Measurements from ENCODE around the gene EGFLAM.
"Not testable (repeated sequence)": the region's sequence is repeated elsewhere in the genome, so short reads cannot be mapped to it uniquely, and the experiment has no call there.

The EGFLAM gene

GRCh38 chr5:38376404-38376803 is 118.0 kb downstream of the EGFLAM start:
- no peak for DNase-seq (ENCODE audit: low read depth)

GRCh38 chr5:38378579-38378978 is 120.2 kb downstream of the EGFLAM start:
- no peak for DNase-seq (ENCODE audit: low read depth)

- DNase-seq (ENCODE audit: low read depth), result no peak
Observed at GRCh38 chr5:38379350-38379937, 121.1 kb downstream of the EGFLAM start.

DNA sequence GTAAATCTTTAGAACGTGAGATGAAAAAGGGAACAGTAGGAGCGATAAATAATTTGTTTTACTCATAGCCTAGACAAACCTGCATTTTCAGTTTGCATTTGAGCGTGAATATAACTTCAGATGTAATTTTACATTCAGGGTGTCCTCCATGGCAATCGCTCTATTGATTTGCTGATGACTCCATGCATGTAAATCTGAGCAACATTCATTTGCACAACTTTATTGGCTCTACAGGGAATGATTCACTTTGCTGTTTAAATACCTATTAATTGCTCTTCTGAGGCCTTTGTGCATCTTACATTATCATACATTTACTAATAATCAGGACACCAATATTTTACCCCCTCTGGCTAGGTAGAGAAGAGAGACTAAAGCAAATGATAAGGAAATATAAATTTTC is 122.2 kb downstream of the EGFLAM start:
- no peak for DNase-seq (ENCODE audit: low read depth)

DNA sequence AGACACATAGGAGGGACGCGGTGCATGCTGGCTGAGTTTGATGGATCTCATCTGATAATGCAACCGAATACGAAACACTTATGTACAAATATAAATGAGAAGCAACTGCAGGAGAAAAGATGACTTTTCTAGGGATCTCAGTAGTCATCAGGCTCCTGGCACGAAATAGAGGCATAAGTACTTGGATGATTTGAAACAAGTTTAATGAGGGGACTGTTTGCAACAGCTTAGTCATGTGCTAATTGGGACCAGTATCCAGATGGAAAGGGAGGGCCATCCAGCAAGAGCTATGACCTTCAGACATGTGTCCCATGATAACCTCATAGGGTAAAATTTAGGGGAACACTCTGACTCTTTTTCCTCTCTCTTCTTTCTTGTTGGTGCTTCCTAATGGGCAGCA is 123.0 kb downstream of the EGFLAM start:
- no peak for DNase-seq (ENCODE audit: low read depth)

GRCh38 chr5:38382898-38383297 is 124.5 kb downstream of the EGFLAM start:
- DNase-seq (ENCODE audit: low read depth), result peak; percentile 14

- no peak for DNase-seq (ENCODE audit: low read depth)
Observed at GRCh38 chr5:38383701-38384100, 125.3 kb downstream of the EGFLAM start.

GRCh38 chr5:38384396-38384795 is 126.0 kb downstream of the EGFLAM start:
- DNase-seq (ENCODE audit: low read depth), result no peak

DNA sequence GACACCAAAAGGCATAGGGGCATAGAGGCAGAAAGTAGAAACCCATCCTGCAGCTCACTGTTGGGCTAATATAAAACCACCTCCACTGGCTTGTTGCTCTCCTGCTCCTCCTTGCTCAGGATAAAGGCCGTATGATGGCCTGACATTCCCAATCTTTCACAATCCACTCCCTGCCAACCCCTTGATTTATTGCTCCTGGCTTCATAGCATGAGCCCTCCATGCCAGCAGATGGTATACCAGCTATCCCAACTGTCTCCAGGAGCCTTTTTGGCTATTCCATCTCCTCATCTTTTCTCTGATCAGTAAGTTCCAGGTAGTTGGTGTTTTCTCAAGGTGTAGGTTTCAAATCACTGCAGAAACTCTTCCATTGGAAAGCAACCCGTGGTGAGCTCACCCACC is 128.8 kb downstream of the EGFLAM start:
- DNase-seq (ENCODE audit: low read depth), result no peak

DNA sequence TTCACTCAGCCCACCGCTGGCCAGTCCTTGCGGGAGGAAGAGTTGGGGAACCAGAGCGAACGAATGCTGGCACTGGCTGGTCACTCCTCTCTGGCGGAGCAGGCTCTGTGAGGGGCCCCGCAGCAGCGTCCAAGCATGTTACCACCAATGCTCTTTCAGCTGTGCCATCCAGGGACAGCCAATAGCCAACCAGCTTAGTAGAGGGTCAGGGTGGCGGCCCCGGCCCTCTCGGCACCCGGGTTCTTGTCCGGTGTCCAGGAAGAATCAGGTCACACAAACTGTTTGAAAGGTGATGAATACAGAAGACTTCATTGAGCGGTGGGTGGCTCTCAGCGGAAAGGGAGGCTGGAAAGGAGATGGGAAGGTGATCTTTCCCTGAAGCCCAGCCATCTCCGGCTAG is 135.3 kb downstream of the EGFLAM start:
- no peak for DNase-seq (ENCODE audit: low read depth)

- DNase-seq (ENCODE audit: low read depth), result no peak
Observed at GRCh38 chr5:38396766-38397165, 138.4 kb downstream of the EGFLAM start.

DNA sequence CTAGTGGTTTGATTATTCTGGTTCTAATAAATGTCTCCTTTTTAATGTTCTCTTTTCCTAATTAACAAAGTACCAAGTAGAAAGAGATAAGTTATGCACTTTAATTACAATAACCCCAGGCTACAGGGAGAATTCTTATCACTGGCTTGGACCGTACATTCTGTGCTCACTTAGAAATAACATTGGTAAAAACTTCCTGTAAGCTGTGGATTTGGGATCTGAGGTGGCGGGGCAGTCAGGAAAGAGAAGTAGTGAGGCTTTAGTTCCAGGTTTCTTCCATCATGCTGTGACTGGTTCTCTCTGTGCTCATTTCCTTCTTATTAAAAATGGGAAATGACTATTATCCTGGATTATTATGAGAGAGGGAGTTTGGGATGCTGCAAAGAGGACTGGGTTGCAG is 142.0 kb downstream of the EGFLAM start:
- DNase-seq (ENCODE audit: low read depth), result no peak

DNA sequence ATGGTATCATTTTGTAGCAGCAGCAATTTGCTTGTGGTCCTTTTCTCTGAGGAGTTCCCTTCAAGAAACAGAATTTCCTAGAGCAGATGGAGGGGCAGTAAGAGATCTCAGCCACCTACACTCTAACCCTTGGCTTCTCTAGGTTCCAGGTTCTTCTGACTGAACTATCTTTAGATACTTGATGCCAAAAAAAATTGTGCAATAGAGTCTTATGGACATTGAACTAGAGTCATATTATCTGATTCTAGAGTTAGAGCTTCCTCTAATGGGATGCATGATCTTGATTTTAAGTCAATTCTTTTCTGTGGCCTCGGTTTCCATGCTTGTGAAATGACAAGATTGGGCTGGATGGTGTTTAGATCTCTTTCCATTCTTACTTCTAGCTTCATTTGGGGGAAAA is 142.8 kb downstream of the EGFLAM start:
- no peak for DNase-seq (ENCODE audit: low read depth)

- DNase-seq (ENCODE audit: low read depth), result no peak
Observed at GRCh38 chr5:38403406-38403805, 145.0 kb downstream of the EGFLAM start.

DNA sequence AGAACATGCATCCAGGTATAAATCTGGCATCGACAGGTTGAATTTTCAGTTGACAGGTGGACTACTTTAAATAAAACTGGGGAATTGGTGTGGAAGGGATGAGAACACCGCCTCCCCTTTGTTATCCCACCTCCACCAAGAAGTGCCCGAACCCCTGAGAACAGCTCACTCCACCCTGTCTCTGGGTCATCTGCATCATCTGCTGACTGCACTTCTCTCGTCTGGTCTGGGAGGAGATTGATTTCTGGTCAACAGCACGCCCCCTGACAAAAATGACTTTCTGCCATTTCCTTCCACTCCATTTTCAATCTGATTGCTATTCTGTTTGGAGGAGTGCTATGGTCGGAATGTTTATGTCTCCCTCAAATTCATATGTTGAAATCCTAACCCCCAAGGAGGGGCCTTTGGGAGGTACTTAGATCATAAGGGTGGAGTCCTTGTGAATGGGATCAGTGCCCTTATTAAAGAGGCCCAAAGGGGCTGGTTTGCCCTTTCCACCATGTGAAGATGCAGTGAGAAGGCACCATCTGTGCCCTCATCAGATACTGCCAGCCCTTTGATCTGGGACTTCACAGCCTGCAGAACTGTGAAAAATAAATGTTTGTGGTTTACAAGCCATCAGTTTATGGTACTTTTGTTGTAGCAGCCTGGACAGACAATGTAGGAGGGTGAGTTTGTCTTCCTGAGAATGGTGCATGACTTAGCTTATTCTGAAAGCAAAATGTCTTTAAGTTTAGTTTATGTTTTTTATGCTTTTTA is 145.7 kb downstream of the EGFLAM start:
- DNase-seq (ENCODE audit: low read depth), result no peak

DNA sequence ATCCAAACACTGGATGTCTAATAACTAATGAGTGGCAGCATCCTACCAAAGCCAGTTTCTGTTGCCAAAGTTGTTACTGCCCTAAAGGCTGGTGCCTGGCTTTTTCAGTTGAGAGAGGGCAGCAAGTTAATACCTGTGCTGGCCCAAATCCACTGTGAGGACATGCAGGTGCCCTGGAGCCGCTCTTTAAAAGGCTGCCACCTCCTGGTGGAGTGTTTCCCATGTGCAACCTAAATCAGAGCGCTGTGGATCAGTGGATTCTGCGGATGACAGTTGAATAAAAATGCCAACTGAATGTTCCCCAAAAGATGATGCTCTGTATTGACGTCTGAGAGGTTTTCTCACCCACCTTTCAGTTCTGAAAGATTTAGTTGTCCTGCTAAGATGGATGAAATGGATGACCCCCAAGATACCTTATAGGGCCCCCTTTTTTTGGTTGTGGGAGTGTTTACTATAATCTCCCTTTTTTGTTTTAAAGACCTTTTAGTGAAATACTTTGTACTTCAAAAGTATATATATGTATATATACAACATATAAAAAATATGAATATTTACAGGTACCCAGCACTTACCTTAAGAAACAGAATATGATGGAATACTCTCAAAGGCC is 146.4 kb downstream of the EGFLAM start:
- no peak for DNase-seq (ENCODE audit: low read depth)

- no peak for DNase-seq (ENCODE audit: low read depth)
Observed at GRCh38 chr5:38408446-38409198, 150.3 kb downstream of the EGFLAM start.

- no peak for DNase-seq (ENCODE audit: low read depth)
Observed at GRCh38 chr5:38410304-38410990, 152.1 kb downstream of the EGFLAM start.

GRCh38 chr5:38413696-38414095 is 155.3 kb downstream of the EGFLAM start:
- DNase-seq (ENCODE audit: low read depth), result no peak

DNA sequence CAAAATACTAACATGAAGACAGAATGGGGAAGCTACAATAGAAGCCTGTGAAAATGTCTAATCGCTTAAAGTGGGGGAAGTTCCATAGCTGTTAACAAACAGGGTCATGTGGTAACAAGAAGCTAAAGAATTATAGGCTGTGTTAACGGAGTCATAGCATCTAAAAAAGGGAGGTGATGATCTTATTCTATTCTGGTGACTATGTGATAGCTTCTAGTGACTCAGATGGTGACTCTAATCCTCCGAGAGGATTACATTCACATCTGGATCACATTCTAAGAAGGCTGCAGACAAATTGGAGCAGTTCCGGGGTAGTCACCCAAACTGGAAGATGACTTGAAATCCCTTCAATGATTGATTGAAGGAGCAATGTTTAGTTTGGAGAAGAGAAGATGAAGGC is 156.0 kb downstream of the EGFLAM start:
- DNase-seq (ENCODE audit: low read depth), result no peak

- DNase-seq (ENCODE audit: low read depth), result not testable (repeated sequence)
Observed at GRCh38 chr5:38415772-38416171, 157.4 kb downstream of the EGFLAM start.

- no peak for DNase-seq (ENCODE audit: low read depth)
Observed at GRCh38 chr5:38417658-38418017, 159.3 kb downstream of the EGFLAM start.

Measured in non-pigmented ciliary epithelial cell (primary cell).